Astrocyte of the spinal cord (primary cell): ENCODE measurements around the gene SAG.
"Not testable (repeated sequence)": the region's sequence is repeated elsewhere in the genome, so short reads cannot be mapped to it uniquely, and the experiment has no call there.

Experiments used
- DNase-seq: peaks from one replicate; pipeline ENCODE4 v3.0.0; 2011; ENCODE audit warnings: low read depth, low spot score
- H3K4me3 ChIP-seq: 2 replicates; pipeline ENCODE4 v1.5.1; 2011; ENCODE audit warnings: low read depth, mild to moderate bottlenecking, low read length, moderate library complexity
- in situ Hi-C: cut with HindIII; loops from 2 replicates; pipeline ENCODE4 v1.10.0; 2017; ENCODE audit warnings: low sequenced_read_pairs
- TF ChIP-seq, protein P1 (sequence below): IDR thresholded peaks from 2 replicates; pipeline ENCODE4 v1.5.1; 2012; ENCODE audit warnings: low read depth, mild to moderate bottlenecking, low read length, inconsistent platforms

The SAG gene

DNA sequence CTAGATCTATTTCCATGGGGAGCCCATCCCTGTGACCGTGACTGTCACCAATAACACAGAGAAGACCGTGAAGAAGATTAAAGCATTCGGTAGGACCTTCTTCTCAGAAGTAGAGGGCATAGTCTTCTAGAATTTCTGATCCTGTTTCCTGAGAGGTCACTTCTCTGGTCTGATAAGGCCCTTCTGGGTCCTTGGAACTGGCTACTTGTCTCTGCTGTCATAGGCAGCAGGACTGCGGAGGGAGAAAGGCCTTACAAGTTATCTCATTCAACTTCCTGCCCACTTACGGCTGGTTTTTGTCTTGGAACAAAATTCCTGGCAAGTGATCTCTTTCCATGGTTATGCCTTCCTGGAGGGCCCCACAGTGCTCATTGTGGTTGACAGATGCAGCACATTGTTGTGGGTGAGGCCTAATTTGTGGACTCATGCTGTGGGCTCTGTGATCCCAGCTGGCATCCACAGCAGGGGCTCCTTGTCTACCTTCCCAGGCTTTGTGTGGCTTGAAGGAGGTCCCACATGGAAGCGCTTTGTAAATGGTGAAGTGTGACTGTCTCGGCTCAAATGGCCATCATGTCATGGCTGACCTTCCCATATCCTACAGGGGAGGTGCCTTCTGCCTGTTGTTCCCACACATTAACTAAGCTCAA lies 22.0 kb downstream of the SAG start:
- in situ Hi-C loops: no loop called here
- TF ChIP-seq, protein P1, sequence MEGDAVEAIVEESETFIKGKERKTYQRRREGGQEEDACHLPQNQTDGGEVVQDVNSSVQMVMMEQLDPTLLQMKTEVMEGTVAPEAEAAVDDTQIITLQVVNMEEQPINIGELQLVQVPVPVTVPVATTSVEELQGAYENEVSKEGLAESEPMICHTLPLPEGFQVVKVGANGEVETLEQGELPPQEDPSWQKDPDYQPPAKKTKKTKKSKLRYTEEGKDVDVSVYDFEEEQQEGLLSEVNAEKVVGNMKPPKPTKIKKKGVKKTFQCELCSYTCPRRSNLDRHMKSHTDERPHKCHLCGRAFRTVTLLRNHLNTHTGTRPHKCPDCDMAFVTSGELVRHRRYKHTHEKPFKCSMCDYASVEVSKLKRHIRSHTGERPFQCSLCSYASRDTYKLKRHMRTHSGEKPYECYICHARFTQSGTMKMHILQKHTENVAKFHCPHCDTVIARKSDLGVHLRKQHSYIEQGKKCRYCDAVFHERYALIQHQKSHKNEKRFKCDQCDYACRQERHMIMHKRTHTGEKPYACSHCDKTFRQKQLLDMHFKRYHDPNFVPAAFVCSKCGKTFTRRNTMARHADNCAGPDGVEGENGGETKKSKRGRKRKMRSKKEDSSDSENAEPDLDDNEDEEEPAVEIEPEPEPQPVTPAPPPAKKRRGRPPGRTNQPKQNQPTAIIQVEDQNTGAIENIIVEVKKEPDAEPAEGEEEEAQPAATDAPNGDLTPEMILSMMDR: no peak
- peak; percentile 50 for DNase-seq
- H3K4me3 ChIP-seq: no peak overlapping the region

DNA sequence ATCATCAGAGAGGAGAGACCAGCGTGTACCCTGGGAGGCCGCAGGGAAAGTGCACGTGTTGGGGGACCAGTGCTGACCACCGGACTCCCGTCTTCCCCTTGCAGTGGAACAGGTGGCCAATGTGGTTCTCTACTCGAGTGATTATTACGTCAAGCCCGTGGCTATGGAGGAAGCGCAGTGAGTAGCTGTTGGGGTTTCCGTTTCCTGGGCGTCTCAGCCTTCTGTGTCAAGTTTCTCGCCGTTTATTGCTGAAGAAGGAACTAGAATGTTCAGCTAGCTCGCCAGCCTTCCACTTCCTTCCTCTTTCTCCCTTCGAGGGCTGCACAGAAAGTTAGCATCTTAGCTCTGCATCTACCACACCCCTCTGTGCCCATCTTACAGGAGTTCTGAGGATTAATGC lies 23.9 kb downstream of the SAG start:
- in situ Hi-C loops: no loop called here
- TF ChIP-seq, protein P1: no peak
- no peak overlapping the region for H3K4me3 ChIP-seq
- no peak for DNase-seq

DNA sequence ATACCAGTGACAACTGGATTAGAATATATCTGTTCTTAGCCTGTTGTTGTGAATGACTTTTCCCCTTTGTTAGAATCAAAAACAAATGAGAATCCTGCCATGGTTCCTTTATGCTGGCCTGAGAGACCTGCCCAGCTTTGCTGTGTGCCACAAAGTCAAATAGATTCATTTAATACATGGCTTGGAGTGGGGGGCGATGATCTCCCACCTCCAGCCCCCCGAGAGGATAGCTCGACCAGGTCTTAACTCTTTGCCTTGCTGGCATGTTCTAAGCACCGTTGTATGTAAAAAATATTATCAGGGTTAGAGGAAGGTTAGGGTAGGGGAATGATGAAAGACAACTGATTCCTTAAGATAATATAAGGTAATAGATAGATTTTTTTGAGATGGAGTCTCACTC lies 24.5 kb downstream of the SAG start:
- in situ Hi-C loops: no loop called here
- no peak overlapping the region for H3K4me3 ChIP-seq
- TF ChIP-seq, protein P1: no peak
- DNase-seq: no peak

DNA sequence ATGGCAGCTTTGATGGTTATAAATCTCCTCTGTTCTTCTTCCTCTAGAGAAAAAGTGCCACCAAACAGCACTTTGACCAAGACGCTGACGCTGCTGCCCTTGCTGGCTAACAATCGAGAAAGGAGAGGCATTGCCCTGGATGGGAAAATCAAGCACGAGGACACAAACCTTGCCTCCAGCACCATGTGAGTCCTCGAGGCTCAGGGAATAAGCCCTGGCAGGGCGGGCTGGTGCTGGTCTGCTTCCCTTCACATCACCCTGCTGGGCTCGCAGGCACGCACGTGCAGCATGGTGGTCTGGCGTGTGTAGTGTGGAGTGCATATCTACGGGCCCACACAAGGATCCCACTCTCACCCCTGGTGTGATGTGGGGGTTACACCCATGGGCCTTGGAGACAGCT lies 27.3 kb downstream of the SAG start:
- DNase-seq: no peak
- H3K4me3 ChIP-seq: no peak overlapping the region
- in situ Hi-C loops: no loop called here
- TF ChIP-seq, protein P1: no peak

DNA sequence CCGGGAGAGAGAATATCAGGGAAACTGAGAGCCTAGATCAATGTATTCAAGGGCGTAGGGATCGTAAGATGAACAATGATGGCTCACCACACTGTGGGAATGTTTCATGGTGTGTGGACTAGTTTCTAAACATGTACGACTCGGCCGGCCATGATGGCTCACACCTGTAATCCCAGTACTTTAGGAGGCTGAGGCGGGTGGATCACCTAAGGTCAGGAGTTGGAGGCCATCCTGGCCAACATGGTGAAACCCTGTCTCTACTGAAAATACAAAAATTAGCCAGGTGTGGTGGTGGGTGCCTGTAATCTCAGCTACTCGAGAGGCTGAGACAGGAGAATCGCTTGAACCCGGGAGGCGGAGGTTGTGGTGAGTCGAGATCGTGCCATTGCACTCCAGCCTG lies 28.5 kb downstream of the SAG start:
- DNase-seq, in situ Hi-C loops, H3K4me3 ChIP-seq: not testable (repeated sequence)

DNA sequence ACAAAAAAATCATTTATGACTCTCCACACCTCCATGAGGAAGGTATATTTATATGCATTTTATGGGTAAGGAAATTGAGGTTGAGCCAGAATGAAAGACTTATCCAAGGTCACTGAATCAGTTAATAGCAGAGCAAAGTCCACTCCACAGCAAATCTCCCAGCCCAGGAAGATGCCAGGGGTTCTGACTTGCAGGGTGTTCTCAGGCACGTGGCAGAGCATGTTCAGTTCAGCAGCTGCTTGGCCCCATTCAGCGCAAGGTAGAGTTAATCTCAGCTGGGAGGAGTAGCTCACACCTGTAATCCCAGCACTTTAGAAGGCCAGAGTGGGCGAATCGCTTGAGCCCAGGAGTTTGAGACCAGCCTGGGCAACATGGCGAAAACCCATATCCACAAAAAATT lies 28.9 kb downstream of the SAG start:
- H3K4me3 ChIP-seq: no peak overlapping the region
- TF ChIP-seq, protein P1: no peak
- no peak for DNase-seq
- in situ Hi-C loops: no loop called here

DNA sequence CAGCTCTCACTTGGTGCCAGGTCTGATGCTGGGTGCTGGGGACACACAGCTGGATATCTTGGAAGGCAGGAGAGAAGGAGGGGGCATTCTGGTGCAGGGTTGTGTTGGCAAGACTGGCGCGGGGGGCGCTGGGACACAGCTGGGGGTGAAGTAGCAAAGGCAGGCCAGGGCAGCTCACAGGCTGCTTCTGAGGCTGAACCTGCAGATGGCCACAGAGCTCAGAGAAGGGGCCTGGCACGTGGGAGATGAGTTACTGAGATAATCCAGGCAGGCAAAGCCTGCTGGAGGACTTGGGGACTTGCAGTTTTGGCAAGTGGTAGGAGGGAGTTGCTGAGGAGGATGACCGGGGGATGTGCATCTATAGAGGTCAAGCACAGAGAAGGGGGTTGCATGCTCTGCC lies 30.4 kb downstream of the SAG start:
- in situ Hi-C loops: no loop called here

More for the DNA sequence above, 30.4 kb downstream of the SAG start:
- no peak overlapping the region for H3K4me3 ChIP-seq
- TF ChIP-seq, protein P1: no peak
- DNase-seq: no peak
